ENCODE results near the gene EPB41L2.

DNA sequence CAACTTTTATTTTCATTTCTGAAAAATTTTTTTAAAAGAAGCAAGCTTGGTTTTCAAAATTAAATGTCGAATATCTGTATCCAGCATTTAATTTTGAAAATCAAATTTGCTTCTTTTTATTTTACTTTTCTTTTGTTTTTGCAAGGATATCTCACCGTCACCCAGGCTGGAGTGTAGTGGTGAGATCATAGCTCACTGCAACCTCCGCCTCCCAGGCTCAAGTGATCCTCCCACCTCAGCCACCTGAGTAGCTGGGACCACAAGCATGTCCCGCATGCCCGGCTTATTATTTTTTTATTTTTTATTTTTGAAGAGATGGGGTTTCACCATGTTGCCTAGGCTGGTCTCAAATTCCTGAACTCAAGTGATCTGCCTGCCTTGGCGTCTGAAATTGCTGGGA is 17.0 kb upstream of the EPB41L2 start:
- TF ChIP-seq, protein P1, sequence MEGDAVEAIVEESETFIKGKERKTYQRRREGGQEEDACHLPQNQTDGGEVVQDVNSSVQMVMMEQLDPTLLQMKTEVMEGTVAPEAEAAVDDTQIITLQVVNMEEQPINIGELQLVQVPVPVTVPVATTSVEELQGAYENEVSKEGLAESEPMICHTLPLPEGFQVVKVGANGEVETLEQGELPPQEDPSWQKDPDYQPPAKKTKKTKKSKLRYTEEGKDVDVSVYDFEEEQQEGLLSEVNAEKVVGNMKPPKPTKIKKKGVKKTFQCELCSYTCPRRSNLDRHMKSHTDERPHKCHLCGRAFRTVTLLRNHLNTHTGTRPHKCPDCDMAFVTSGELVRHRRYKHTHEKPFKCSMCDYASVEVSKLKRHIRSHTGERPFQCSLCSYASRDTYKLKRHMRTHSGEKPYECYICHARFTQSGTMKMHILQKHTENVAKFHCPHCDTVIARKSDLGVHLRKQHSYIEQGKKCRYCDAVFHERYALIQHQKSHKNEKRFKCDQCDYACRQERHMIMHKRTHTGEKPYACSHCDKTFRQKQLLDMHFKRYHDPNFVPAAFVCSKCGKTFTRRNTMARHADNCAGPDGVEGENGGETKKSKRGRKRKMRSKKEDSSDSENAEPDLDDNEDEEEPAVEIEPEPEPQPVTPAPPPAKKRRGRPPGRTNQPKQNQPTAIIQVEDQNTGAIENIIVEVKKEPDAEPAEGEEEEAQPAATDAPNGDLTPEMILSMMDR (IDR thresholded peaks at IDR 0.05 in 8 of 11, conservative IDR thresholded peaks at IDR 0.05 in 3 of 11): no peak
- TF ChIP-seq POLR2AphosphoS5 (IDR thresholded peaks at IDR 0.05): no peak
- no peak for TF ChIP-seq POLR2A (IDR thresholded peaks at IDR 0.05)

All from spleen (tissue), 7 donors.